H9 (cell line): ENCODE data around the gene PCSK9. TPM values are rescaled to one million over a fixed set of nuclear protein-coding genes. Genes with fewer than 3 reads are reported as not detected.

Experiments
- DNase-seq: peaks from one replicate; pipeline ENCODE4 v3.0.0-alpha.2; 2017
- H2AFZ ChIP-seq: one replicate; pipeline ENCODE4 v1.6.1; 2013; ENCODE audit warnings: mild to moderate bottlenecking, low read length, control low read depth, moderate library complexity
- H2AK5ac ChIP-seq: 2 replicates; pipeline ENCODE4 v1.6.1; 2013; ENCODE audit warnings: low read length, control low read depth, mixed read lengths; ENCODE audit not compliant: insufficient read length
- H2BK120ac ChIP-seq: one replicate; pipeline ENCODE4 v1.6.1; 2013; ENCODE audit warnings: low read depth, mild to moderate bottlenecking, low read length, control low read depth, inconsistent platforms; ENCODE audit not compliant: poor library complexity, severe bottlenecking
- H2BK12ac ChIP-seq: 2 replicates; pipeline ENCODE4 v1.6.1; 2013; ENCODE audit warnings: low read length, control low read depth, mixed read lengths, low read depth; ENCODE audit not compliant: insufficient read length
- H2BK15ac ChIP-seq: 2 replicates; pipeline ENCODE4 v1.6.1; 2013; ENCODE audit warnings: low read depth, low read length, control low read depth
- H2BK20ac ChIP-seq: one replicate; pipeline ENCODE4 v1.6.1; 2013; ENCODE audit warnings: low read depth, mild to moderate bottlenecking, low read length, control low read depth, inconsistent platforms; ENCODE audit not compliant: poor library complexity, severe bottlenecking
- H2BK5ac ChIP-seq: 2 replicates; pipeline ENCODE4 v1.6.1; 2013; ENCODE audit warnings: low read length, control low read depth, mixed read lengths; ENCODE audit not compliant: insufficient read length
- H3K14ac ChIP-seq: 2 replicates; pipeline ENCODE4 v1.6.1; 2013; ENCODE audit warnings: low read length, control low read depth; ENCODE audit not compliant: insufficient read depth
- H3K18ac ChIP-seq: 2 replicates; pipeline ENCODE4 v1.6.1; 2013; ENCODE audit warnings: low read depth, mild to moderate bottlenecking, mixed read lengths, low read length, control low read depth; ENCODE audit not compliant: insufficient read length
- H3K23ac ChIP-seq: 2 replicates; pipeline ENCODE4 v1.6.1; 2013; ENCODE audit warnings: low read length, control low read depth, mixed read lengths, low read depth; ENCODE audit not compliant: insufficient read length
- H3K23me2 ChIP-seq: 2 replicates; pipeline ENCODE4 v1.6.1; 2013; ENCODE audit warnings: low read depth, mild to moderate bottlenecking, mixed read lengths, low read length, control low read depth; ENCODE audit not compliant: insufficient read length, poor library complexity, severe bottlenecking
- H3K27ac ChIP-seq: 2 replicates; pipeline ENCODE4 v1.5.1; 2013; ENCODE audit warnings: low read length, control low read depth, mixed read lengths, low read depth; ENCODE audit not compliant: insufficient read length
- H3K27me3 ChIP-seq: 2 replicates; pipeline ENCODE4 v1.6.1; 2013; ENCODE audit warnings: low read length, control low read depth, inconsistent platforms; ENCODE audit not compliant: insufficient read depth
- H3K4ac ChIP-seq: 2 replicates; pipeline ENCODE4 v1.6.1; 2013; ENCODE audit warnings: low read depth, mild to moderate bottlenecking, control low read depth, inconsistent platforms, low read length, moderate library complexity
- H3K4me1 ChIP-seq: 2 replicates; pipeline ENCODE4 v1.6.1; 2013; ENCODE audit warnings: low read length, control low read depth, inconsistent platforms; ENCODE audit not compliant: insufficient read depth
- H3K4me2 ChIP-seq: 2 replicates; pipeline ENCODE4 v1.6.1; 2013; ENCODE audit warnings: low read length, control low read depth, mixed read lengths; ENCODE audit not compliant: insufficient read length, insufficient read depth
- H3K56ac ChIP-seq: 2 replicates; pipeline ENCODE4 v1.6.1; 2013; ENCODE audit warnings: low read depth, mild to moderate bottlenecking, mixed read lengths, low read length, control low read depth; ENCODE audit not compliant: insufficient read length
- H3K79me1 ChIP-seq: 2 replicates; pipeline ENCODE4 v1.6.1; 2013; ENCODE audit warnings: low read depth, mild to moderate bottlenecking, moderate library complexity, low read length, control low read depth, inconsistent platforms; ENCODE audit not compliant: insufficient read depth, poor library complexity, severe bottlenecking
- H3K79me2 ChIP-seq: 2 replicates; pipeline ENCODE4 v1.6.1; 2013; ENCODE audit warnings: low read length, control low read depth, inconsistent platforms; ENCODE audit not compliant: insufficient read depth
- H3K9ac ChIP-seq: 2 replicates; pipeline ENCODE4 v1.6.1; 2013; ENCODE audit warnings: low read length, control low read depth, mixed read lengths; ENCODE audit not compliant: insufficient read length; ENCODE audit errors: extremely low read depth
- H3K9me3 ChIP-seq: one replicate; pipeline ENCODE4 v1.6.1; 2013; ENCODE audit warnings: low read depth, low read length, inconsistent platforms; ENCODE audit not compliant: control insufficient read depth
- H3T11ph ChIP-seq: one replicate; pipeline ENCODE4 v1.6.1; 2013; ENCODE audit warnings: mild to moderate bottlenecking, low read length, control low read depth, inconsistent platforms
- H4K20me1 ChIP-seq: one replicate; pipeline ENCODE4 v1.6.1; 2013; ENCODE audit not compliant: control insufficient read depth, insufficient read length, insufficient read depth
- H4K5ac ChIP-seq: 2 replicates; pipeline ENCODE4 v1.6.1; 2013; ENCODE audit warnings: low read depth, mild to moderate bottlenecking, mixed read lengths, low read length, control low read depth; ENCODE audit not compliant: insufficient read length
- H4K8ac ChIP-seq: replicated peaks from 2 replicates; pipeline ENCODE4 v1.6.1; 2013; ENCODE audit warnings: low read length, control low read depth, mixed read lengths, low read depth; ENCODE audit not compliant: insufficient read length
- H4K91ac ChIP-seq: 2 replicates; pipeline ENCODE4 v1.6.1; 2013; ENCODE audit warnings: low read depth, mild to moderate bottlenecking, moderate library complexity, mixed read lengths, low read length, control low read depth; ENCODE audit not compliant: insufficient read length
- H3K27ac Mint-ChIP-seq, 3 experiments: 2 replicates in 2 of 3; 3 replicates in 1 of 3; pipeline ENCODE4 v1.8.0; 2020 to 2021; ENCODE audit warnings: mixed read lengths in 3 of 3, mild to moderate bottlenecking in 1 of 3, moderate library complexity in 1 of 3
- H3K27me3 Mint-ChIP-seq: 2 replicates; pipeline ENCODE4 v1.8.0; 2021; ENCODE audit warnings: low read depth, mild to moderate bottlenecking, moderate library complexity, mixed read lengths
- H3K36me3 Mint-ChIP-seq, 3 experiments: 2 replicates in 2 of 3; 3 replicates in 1 of 3; pipeline ENCODE4 v1.8.0; 2020 to 2021; ENCODE audit warnings: low read depth in 3 of 3, mixed read lengths in 3 of 3; ENCODE audit not compliant: insufficient read depth in 1 of 3
- H3K4me1 Mint-ChIP-seq, 2 experiments: 2 replicates each; pipeline ENCODE4 v1.8.0; 2020; ENCODE audit warnings: mixed read lengths in 2 of 2
- H3K4me3 Mint-ChIP-seq, 2 experiments: 2 replicates in 1 of 2; 3 replicates in 1 of 2; pipeline ENCODE4 v1.8.0; 2020 to 2021; ENCODE audit warnings: mild to moderate bottlenecking in 2 of 2, mixed read lengths in 2 of 2, moderate library complexity in 1 of 2
- H3K9me3 Mint-ChIP-seq, 2 experiments: 2 replicates in 1 of 2; 3 replicates in 1 of 2; pipeline ENCODE4 v1.8.0; 2020; ENCODE audit warnings: mild to moderate bottlenecking in 2 of 2, mixed read lengths in 2 of 2, moderate library complexity in 1 of 2
- WGBS: extraction: QIAGEN DNeasy Blood & Tissue Kit; methylation state at CpG from one replicate; pipeline ENCODE4 v1.1.7; 2013; ENCODE audit warnings: missing lambda C conversion rate, low lambda C conversion rate, mixed read lengths; ENCODE audit not compliant: insufficient read length; ENCODE audit errors: extremely low coverage; 5-methylcytosine and 5-hydroxymethylcytosine counted together
- total RNA-seq: library from RNA; stranded (reverse); gene quantifications from 2 replicates; pipeline ENCODE4 v1.2.1, GENCODE V29; 2021
- TF ChIP-seq, protein P1 (sequence below): fragments of 200-600 bp; sonication (generic); conservative IDR thresholded peaks from 3 replicates; pipeline ENCODE4 v1.8.0; 2021; ENCODE audit warnings: antibody characterized with exemption, mild to moderate bottlenecking

PCSK9 gene
- total RNA-seq, 1 experiment from 2014 or later = 75.1 TPM

DNA sequence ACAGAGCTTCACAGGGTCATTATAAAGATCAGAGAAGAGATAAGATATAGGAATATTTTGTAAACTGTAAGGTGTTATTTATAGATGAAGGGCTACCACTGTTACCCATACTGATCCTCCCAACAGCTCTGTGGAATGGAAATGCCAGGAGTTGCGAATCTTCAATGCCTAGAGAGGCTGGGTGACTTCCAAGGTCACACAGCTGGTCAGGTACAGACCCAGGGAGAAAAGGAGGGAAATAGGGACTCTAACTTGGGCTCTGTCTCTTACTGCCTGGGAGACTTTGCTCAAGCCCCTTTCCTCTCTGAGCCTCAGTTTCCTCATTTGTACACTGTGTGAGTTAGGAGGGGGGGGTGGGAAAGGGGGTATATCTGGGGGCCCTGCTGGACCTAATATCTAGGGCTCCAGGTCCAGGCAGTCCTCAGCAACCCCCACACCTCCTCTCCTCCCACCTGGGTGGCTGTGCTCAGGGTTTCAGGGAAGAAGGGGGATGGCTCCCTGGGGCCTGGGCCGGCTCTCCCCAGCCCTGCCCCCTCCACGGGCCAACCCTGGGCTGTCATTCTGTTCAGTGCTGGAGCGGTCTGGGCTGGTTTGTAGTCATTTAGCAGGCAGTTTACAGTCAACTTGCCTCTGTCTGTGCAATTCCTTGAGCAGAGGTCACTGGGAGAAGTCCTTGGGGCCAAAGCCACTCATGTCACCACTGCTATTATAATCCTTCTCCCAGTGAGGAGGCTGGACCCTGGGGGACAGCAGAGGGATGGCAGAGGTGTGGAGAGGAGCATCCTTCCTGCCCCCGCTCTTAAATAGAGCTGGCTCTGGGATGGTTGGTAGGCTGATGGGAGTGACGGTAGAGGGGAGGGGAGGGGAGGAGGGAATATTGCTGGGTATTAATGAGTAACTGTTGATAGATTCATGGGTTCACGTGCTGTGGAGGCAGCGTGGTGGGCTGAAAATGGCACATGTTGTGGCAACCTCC, 39.0 kb upstream of the PCSK9 start:
- no peak overlapping the region for H2AK5ac ChIP-seq
- no peaks in the 10 kb centered on the region for H3K9me3 ChIP-seq
- H3K23me2 ChIP-seq = peaks cover 7% of the 10 kb centered on the region
- H3K27me3 ChIP-seq = peaks cover 27% of the 10 kb centered on the region; the same call in 1 of the 2 replicates
- peaks cover under 1% of the 10 kb centered on the region; the same call in 1 of the 2 replicates for H3K4me1 ChIP-seq
- no peak overlapping the region for H3K27ac Mint-ChIP-seq
- no peak overlapping the region for H3K56ac ChIP-seq
- no peak overlapping the region for H4K5ac ChIP-seq
- no peak overlapping the region for H2BK15ac ChIP-seq
- DNase-seq = no peak
- H3K4ac ChIP-seq = no peak overlapping the region
- H4K8ac ChIP-seq = no peak overlapping the region
- no peak overlapping the region for H3K4me2 ChIP-seq
- no peaks in the 10 kb centered on the region for H4K20me1 ChIP-seq
- no peak overlapping the region for H2BK5ac ChIP-seq
- peaks cover 24 to 32% of the 10 kb centered on the region in 2 experiments for H3K4me1 Mint-ChIP-seq
- peaks cover 62% of the 10 kb centered on the region for H3K27me3 Mint-ChIP-seq
- no peaks in the 10 kb centered on the region; a peak in 1 of 5 replicates for H3K9me3 Mint-ChIP-seq
- H3T11ph ChIP-seq = no peak overlapping the region
- H2BK20ac ChIP-seq = no peak overlapping the region
- no peak overlapping the region for H3K4me3 Mint-ChIP-seq
- no peaks in the 10 kb centered on the region for H3K79me1 ChIP-seq
- H3K9ac ChIP-seq = no peak overlapping the region
- no peaks in the 10 kb centered on the region for H3K79me2 ChIP-seq
- no peak overlapping the region for H2BK120ac ChIP-seq
- no peak overlapping the region for H3K23ac ChIP-seq
- no peak overlapping the region for H3K18ac ChIP-seq
- no peak overlapping the region for H3K27ac ChIP-seq
- WGBS = no CpG with 5 or more reads among the region's 8 CpGs
- no peak overlapping the region for H4K91ac ChIP-seq
- H2BK12ac ChIP-seq = no peak overlapping the region
- TF ChIP-seq, protein P1, sequence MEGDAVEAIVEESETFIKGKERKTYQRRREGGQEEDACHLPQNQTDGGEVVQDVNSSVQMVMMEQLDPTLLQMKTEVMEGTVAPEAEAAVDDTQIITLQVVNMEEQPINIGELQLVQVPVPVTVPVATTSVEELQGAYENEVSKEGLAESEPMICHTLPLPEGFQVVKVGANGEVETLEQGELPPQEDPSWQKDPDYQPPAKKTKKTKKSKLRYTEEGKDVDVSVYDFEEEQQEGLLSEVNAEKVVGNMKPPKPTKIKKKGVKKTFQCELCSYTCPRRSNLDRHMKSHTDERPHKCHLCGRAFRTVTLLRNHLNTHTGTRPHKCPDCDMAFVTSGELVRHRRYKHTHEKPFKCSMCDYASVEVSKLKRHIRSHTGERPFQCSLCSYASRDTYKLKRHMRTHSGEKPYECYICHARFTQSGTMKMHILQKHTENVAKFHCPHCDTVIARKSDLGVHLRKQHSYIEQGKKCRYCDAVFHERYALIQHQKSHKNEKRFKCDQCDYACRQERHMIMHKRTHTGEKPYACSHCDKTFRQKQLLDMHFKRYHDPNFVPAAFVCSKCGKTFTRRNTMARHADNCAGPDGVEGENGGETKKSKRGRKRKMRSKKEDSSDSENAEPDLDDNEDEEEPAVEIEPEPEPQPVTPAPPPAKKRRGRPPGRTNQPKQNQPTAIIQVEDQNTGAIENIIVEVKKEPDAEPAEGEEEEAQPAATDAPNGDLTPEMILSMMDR = no peak
- H3K36me3 Mint-ChIP-seq = no peaks in the 10 kb centered on the region
- H3K14ac ChIP-seq = no peak overlapping the region
- no peak overlapping the region for H2AFZ ChIP-seq
